ENCODE data around the gene GOLGA6L22.
"Not testable (repeated sequence)": the region's sequence is repeated elsewhere in the genome, so short reads cannot be mapped to it uniquely, and the experiment has no call there.

Gene GOLGA6L22, protein sequence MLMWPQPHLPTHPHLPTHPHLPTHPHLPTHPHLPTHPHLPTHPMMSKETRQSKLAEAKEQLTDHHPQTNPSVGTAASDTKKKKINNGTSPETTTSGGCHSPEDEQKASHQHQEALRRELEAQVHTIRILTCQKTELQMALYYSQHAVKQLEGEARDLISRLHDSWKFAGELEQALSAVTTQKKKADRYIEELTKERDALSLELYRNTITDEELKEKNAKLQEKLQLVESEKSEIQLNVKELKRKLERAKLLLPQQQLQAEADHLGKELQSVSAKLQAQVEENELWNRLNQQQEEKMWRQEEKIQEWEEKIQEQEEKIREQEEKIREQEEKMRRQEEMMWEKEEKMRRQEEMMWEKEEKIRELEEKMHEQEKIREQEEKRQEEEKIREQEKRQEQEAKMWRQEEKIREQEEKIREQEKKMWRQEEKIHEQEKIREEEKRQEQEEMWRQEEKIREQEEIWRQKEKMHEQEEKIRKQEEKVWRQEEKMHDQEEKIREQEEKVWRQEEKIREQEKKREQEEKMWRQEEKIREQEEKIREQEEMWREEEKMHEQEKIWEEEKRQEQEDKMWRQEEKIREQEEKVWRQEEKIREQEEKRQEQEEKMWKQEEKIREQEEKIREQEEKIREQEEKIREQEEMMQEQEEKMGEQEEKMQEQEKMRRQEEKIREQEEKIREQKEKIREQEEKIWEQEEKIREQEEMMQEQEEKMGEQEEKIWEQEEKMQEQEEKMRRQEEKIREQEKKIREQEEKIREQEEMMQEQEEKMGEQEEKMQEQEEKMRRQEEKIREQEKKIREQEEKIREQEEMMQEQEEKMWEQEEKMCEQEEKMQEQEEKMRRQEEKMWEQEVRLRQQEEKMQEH
- 0 reads per million in 4 experiments for total RNA-seq

DNA sequence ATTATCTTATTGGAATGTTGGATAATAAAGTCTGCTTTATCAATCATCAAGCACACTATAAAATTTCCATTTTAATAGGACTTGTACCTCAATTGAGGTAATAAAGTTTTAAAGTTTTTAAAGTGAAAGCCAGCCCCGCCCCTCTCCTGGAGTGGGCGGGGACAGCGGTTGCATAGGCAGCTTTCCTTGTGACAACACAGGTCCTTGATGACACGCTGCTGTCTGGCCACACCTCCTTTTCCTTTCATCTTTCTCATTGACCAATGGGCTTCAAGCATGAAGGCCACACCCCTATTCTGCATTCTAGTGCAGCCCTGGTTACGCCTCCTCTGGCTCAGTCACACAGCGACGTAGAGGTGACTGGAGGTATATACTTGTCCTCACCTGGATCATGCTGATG lies at the start of gene GOLGA6L22:
TSS of gene GOLGA6L22 (plus strand) at position 301 of the 400 bp plus-strand sequence. CDS start at position 392, 91 bp downstream.
- not testable (repeated sequence) for DNase-seq

DNA sequence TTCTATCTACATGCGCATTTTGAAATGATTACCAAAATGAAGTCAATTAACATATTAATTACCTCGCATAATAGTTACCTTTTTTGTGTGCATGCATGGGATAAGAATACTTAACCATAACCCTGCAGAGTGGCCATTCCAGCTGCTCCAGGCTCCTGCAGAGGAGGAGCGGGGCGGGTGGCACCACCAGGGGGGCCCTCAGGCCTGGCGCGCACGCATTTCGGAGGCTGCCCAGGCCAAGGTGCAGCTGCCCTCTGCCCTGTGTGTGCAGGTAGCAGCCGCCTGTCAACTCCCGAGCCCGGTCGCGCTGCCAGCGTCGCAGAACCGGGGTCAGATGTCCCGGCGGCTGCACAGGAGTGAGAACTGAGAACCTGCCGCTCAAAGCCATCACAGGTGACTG lies 41.4 kb upstream of the GOLGA6L22 start:
- not testable (repeated sequence) for DNase-seq

DNA sequence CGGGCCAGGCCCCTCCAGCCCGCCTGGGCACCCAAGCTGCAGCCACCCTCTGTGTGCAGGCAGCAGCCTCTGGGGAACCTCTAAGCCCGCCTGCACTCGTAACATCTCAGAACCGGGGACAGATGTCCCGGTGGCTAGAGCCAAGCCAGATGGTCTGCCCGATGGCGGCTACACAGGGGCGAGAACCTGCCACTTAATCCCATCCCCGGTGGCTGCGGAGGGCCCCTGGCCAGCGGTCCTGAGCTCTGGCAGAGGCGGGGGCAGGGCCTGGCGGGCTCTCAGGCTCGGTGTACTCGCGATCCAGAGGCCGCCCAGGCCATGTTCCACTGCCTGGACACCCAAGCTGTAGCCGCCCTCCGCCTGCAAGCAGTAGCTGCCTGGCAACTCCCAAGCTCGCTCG lies 40.9 kb upstream of the GOLGA6L22 start:
- not testable (repeated sequence) for DNase-seq

DNA sequence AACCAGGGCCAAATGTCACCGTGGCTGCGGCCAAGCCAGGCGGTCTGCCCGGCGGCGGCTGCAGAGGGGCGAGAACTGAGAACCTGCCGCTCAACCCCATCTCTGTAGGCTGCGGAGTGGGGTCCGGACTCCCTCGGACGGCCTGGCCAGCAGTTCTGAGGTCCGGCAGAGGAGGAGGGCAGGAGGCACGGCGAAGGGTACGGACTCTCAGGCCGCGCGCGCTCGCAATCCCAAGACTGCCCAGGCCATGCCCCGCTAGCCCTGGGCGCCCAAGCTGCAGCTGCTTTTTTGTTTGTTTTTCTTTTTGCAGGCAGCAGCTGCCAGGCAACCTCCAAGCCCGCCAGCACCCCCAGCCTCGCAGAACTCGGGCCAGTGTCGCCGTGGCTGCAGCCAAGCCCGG lies 40.5 kb upstream of the GOLGA6L22 start:
- DNase-seq: not testable (repeated sequence)

DNA sequence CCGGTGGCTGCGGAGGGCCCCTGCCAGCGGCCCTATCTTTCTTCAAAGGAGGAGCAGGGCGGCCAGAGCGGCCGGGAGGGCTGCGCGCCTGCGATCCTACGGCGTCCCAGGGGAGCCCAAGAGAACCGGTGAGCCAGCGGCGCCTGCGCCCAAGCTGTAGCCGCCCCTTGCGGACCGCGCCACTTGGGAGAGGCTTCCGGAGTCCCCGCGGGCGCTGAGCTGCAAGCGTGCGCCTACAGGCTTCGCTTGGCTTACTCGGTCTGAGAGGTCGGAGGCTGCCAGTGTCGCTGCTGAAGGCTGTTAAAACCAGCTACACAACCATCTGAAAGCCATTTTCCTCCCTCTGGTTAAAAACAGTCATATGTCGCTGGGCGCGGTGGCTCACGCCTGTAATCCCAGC lies 40.0 kb upstream of the GOLGA6L22 start:
- DNase-seq: not testable (repeated sequence)

DNA sequence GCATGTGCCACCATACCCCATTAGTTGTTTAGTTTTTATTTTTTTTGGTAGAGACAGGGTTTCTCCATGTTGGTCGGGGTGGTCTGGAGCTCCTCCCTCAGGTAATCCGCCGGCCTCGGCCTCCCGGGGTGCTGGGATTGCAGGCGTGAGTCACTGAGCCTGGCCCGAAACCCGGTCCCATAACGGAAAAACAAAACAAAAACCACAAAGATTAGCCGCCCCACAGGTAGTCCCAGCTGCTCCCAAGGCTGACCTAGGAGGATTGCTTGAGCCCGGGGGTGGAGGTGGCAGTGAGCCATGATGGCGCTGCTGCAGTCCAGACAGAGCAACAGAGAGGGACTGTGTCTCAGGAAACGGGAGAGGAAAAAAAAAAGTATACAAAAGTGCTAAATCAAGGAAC lies 38.4 kb upstream of the GOLGA6L22 start:
- DNase-seq: not testable (repeated sequence)

DNA sequence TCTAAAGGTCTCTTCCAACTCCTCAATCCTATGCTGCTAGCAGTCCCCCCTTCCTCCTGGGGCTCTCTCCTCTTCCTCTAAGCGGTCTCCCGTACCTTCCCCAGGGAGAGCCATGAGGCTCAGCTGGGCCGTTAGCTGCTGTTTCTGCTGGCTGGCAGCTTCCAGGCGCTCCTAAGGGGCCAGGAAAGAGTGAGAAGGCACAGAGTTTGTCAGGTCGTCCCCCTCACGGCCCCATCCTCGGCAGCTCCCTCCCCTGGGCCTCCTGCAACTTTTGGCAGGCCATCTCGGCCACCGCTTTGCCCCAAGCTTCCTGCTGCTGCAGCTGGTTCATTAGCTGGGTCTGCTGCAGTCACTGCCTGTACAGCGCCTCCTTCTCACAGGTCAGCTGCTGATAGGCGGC lies 29.3 kb upstream of the GOLGA6L22 start:
- DNase-seq: not testable (repeated sequence)

DNA sequence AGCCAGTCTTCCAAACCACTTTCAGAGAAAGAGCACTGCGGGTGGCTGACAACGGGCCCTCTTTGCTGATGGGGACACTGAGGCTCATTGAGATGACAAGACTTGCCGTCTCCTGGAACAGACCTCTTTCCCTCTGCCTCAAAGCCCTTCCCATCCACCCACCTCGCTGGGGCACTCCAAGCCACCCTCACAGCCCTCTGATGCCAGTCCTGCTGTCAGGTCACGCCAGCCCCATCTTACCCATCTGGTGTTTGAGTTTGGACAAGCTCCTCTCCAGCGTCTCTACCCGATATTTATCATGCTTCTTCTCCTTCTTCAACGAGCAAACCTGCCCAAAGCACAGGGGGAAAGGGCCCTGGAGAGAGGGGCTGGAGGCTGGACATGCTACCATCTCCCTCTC lies 27.0 kb upstream of the GOLGA6L22 start:
- DNase-seq: not testable (repeated sequence)

DNA sequence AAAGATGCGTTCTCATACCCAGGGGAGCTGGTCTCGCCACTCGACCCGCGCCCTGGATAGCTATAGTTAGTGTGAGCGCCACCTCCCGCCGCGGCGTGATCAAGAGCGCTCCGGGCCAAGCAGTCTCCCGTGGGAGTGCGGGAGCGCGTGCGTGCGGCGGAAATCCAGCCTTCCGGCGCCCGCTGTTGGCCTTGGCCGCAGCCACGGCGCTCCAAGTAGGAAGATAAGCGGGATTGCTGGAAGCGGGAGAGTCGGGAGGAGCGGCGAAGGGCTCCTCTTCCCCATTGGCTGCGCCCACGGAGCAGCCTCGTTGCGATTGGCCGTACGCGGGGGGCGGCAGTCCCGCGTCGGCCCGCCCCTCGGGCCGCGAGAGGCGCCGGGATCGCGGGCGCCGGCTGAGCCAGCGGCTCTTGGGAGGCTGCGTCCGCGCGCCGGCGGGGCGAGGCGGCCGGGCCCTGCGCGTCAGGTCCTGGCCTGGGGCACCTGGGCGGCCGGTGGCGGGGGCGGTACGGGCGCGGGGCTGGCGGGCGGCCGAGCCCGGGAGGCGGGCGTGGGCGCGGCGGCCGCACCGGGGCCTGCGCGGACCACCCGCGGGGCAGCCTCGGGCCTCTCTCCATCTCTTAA lies 35.9 kb downstream of the GOLGA6L22 start:
- not testable (repeated sequence) for DNase-seq

DNA sequence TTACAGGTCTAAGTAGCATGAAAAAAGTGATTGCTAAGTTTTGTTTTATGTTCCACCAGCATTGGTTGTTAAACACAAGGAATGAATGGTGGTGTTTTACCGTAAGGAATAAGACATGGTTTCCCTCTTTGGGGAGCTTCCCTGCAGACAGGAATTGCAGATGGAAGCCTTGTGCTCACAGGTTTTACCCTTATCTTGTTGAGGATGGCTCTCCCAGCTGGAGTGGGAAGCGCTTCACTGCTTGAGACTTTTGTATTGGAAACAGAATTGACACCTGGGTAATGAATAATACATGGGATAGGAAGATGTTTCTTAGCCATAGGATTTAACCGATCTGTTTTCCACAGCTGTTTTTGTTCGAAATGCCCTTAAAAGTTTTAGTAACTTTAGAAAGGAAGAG lies 38.5 kb downstream of the GOLGA6L22 start:
- not testable (repeated sequence) for DNase-seq

DNA sequence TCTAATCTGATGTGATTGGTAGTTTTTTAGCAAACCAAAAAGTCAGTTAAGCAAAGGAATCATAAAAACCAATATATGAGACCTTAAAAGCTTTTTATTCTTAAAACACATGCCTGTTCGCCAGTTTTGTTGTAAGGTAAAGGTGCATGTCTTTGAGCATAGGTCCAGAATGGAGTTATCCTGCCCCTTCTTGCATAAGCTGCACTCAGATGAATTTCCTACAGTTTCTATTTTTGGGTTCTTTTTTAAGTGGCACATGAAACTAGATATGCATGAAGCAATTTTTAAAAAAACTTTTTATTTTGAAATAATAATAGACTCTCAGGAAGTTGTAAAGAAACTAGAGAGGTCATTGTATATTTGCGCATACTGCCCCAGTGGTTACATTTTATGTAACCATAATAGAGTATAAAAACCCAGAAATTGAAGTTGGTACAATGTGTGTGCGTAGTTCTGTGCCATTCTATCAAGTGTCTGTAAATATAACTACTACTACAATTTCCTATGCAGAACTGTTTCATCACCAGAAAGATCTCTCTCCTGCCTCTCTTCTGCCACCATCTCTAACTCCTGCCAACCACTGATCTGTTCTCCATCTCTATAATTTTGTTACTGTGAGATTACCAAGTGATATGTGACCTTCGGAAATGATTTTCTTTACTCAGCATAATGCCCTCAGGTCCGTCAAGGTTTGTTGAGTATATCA lies 39.7 kb downstream of the GOLGA6L22 start:
- not testable (repeated sequence) for DNase-seq

DNA sequence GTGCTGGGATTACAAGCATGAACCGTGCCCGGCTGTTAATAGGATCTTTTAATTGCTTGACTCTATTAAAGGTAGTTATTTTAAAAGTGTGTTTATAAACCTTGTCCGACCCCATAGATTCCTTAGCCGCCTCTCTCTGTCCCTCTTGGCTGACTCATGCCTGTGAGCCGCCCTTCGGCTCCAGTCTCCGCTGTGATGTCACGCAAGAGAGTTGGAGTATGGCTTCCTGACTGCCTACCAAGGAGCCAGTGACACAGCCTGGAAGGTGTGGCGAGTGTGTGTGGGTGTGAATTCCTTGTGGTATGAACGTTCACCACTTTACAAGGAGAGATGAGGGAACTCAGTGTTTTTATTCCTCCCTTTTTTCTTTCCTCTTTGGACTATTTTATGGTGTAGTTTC lies 43.6 kb downstream of the GOLGA6L22 start:
- DNase-seq: not testable (repeated sequence)

DNA sequence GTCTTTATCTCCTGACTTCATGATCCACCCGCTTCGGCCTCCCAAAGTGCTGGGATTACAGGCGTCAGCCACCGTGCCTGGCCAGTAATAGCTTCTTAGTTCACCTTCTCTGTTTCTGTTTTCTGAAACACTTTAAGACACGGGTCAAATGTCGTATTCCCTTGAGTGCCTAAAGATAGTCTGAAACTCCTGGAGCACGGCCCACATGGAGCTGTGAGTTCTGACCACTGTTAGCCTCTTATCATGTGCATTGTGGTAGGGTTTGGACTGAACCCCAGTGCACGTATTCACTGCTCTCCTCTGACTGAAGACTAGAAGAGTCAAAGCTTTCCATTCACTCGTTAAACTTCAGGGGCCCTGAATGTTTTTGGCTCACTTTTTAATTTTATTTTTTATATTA lies 48.3 kb downstream of the GOLGA6L22 start:
- not testable (repeated sequence) for DNase-seq

DNA sequence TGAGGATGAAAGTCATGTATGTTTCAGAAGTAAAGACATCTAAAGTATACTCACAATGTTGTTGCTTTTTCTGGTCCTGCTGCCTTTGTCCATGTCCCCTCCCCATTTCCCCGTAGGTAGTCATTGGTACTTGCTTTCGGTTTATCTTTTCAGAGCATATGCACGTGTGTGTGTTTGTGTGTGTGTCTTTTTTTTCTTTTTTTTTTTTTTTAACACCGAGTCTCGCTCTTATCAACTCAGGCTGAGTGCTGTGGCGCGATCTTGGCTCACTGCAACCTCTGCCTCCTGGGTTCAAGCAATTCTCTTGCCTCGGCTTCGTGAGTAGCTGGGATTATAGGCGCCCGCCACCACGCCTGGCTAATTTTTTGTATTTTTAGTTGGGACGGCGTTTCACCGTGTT lies 57.4 kb downstream of the GOLGA6L22 start:
- DNase-seq: not testable (repeated sequence)

Data from effector CD8-positive, alpha-beta T cell (primary cell).